Transverse colon (tissue), 4 donors: Measurements from ENCODE around the gene LYPD3. TPM values are rescaled to one million over a fixed set of nuclear protein-coding genes. Genes with fewer than 3 reads are reported as not detected.

Source experiments
- DNase-seq: peaks from one replicate; pipeline ENCODE4 v3.0.0-alpha.2; 2019
- H3K27ac ChIP-seq, 4 donors: fragments of 200-600 bp; sonication (generic); 2 replicates each; pipeline ENCODE4 v1.5.1; 2016 to 2018; ENCODE audit warnings: inconsistent platforms in 4 of 4
- H3K27me3 ChIP-seq: fragments of 200-600 bp; sonication (generic); 2 replicates; pipeline ENCODE4 v1.5.1; 2017; ENCODE audit warnings: inconsistent platforms
- H3K36me3 ChIP-seq, 4 donors: fragments of 200-600 bp; sonication (generic); 2 replicates each; pipeline ENCODE4 v1.5.1; 2017 to 2019; ENCODE audit warnings: inconsistent platforms in 4 of 4
- H3K4me1 ChIP-seq, 4 donors: fragments of 200-600 bp; sonication (generic); 2 replicates each; pipeline ENCODE4 v1.5.1; 2017 to 2020; ENCODE audit warnings: inconsistent platforms in 4 of 4
- H3K4me3 ChIP-seq, 4 donors: fragments of 200-600 bp; sonication (generic); 1 replicate in 1 of 4; 2 replicates in 3 of 4; pipeline versions ENCODE4 v1.5.1 to v1.6.1; 2017 to 2019; ENCODE audit warnings: inconsistent platforms in 4 of 4
- H3K9me3 ChIP-seq, 2 donors: fragments of 200-600 bp; sonication (generic); 2 replicates each; pipeline ENCODE4 v1.5.1; 2017 to 2019; ENCODE audit warnings: inconsistent platforms in 2 of 2
- CTCF ChIP-seq, 5 experiments: fragments of 200-600 bp in 3 of 5; fragments of 450-650 bp in 2 of 5; sonication (generic) in 3 of 5; IDR thresholded peaks; 1 replicate in 2 of 5; 2 replicates in 3 of 5; pipeline ENCODE4 v1.5.1; 2016 to 2017; ENCODE audit warnings: antibody characterized with exemption in 5 of 5, inconsistent platforms in 3 of 5, mild to moderate bottlenecking in 2 of 5, moderate library complexity in 1 of 5
- EP300 ChIP-seq: sonication (generic); formaldehyde crosslinking; IDR thresholded peaks from one replicate; pipeline ENCODE4 v1.6.1; 2017; ENCODE audit warnings: antibody characterized with exemption, low read depth
- POLR2A ChIP-seq: fragments of 450-650 bp; IDR thresholded peaks from one replicate; pipeline ENCODE4 v1.6.1; 2016; ENCODE audit warnings: antibody characterized with exemption, mild to moderate bottlenecking, moderate library complexity
- POLR2AphosphoS5 ChIP-seq, 3 donors: sonication (generic); formaldehyde crosslinking; IDR thresholded peaks; one replicate each; pipeline ENCODE4 v1.6.1; 2016; ENCODE audit warnings: antibody characterized with exemption in 3 of 3
- WGBS, 2 donors: methylation state at CpG; one replicate each; pipeline ENCODE4 v1.1.5; 2018; ENCODE audit warnings: low coverage in 1 of 2; 5-methylcytosine and 5-hydroxymethylcytosine counted together
- in situ Hi-C, 4 donors: fragments of 200-750 bp; cut with MboI; loops; one replicate each; pipeline versions ENCODE4 v1.15.0 to v1.15.1; 2017; ENCODE audit warnings: low sequenced_read_pairs in 3 of 4, low pct_ligation_motif_present in 1 of 4, low pct_unique_long_range_greater_than_20kb in 1 of 4
- intact Hi-C: fragments of 100-400 bp; cut with DNase I; formaldehyde crosslinking; loops from one replicate; pipeline ENCODE4 v1.15.1; 2023; ENCODE audit warnings: low total_unique reads
- total RNA-seq, 4 donors: library from RNA; depleted of rRNA; stranded (reverse); fragments of >200 nt; gene quantifications; one replicate each; pipeline ENCODE4 v1.1.0, GENCODE V29; 2016

Gene LYPD3
- total RNA-seq, 4 donors from 2014 or later, result 2.2 TPM; not detected in 3

- H3K27me3 ChIP-seq, result no peaks in the 10 kb centered on the region
- no peaks in the 10 kb centered on the region for H3K9me3 ChIP-seq
- DNase-seq, result no peak
- in situ Hi-C loops (loop anchor here in 2 of 4 donors (10.0 to 25.0 kb wide), 2 partner anchors 73 to 371 kb away; partner anchors contain the start of gene LYPD5 (in 1 of the 2)), intact Hi-C loops (no loop called here)
- no peaks in the 10 kb centered on the region for H3K36me3 ChIP-seq
- TF ChIP-seq POLR2A, result no peak
- TF ChIP-seq EP300, result no peak
- no peak for TF ChIP-seq CTCF (IDR thresholded peaks at IDR 0.05)
- TF ChIP-seq POLR2AphosphoS5 (IDR thresholded peaks at IDR 0.05), result no peak
- whole genome bisulfite sequencing, 2 donors, result 51 to 52% methylated on average over 3 of the region's 3 CpGs
- no peak overlapping the region for H3K27ac ChIP-seq
- no peak overlapping the region for H3K4me3 ChIP-seq
- H3K4me1 ChIP-seq, result peaks cover 8 to 20% (median 10%) of the 10 kb centered on the region in 4 donors
These were observed 23.7 kb downstream of the LYPD3 start for GRCh38 chr19:43441716-43442115.

DNA sequence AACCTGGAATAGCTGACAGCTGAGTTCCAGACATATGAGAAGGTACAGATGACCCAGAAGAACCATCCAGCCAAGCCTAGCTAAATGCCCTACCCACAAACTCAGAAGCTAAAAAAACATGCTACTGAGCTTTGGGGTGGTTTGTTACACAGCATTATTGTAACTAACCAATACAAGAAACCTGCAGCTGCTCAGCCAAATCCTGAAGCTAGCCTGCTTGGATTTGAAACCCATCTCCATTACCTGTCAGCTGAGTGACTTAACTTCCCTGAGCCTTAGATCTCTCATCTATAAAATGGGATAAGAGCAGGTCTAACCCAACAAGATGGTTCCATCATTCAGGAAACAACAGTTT, 25.7 kb downstream of the LYPD3 start:
- DNase-seq, result no peak
- Histone ChIP-seq H3K27me3 (no peaks in the 10 kb centered on the region), H3K36me3 (no peaks in the 10 kb centered on the region), H3K4me1 (peaks cover 8 to 20% (median 10%) of the 10 kb centered on the region in 4 donors), H3K9me3 (no peaks in the 10 kb centered on the region), H3K4me3 (no peak overlapping the region), H3K27ac (no peak overlapping the region)
- TF ChIP-seq CTCF (IDR thresholded peaks at IDR 0.05) (no peak), EP300 (no peak), POLR2AphosphoS5 (IDR thresholded peaks at IDR 0.05) (no peak), POLR2A (no peak)
- in situ Hi-C loops (loop anchor here in 2 of 4 donors (10.0 to 25.0 kb wide), 2 partner anchors 75 to 373 kb away; partner anchors contain the start of gene LYPD5 (in 1 of the 2)), intact Hi-C loops (no loop called here)

DNA sequence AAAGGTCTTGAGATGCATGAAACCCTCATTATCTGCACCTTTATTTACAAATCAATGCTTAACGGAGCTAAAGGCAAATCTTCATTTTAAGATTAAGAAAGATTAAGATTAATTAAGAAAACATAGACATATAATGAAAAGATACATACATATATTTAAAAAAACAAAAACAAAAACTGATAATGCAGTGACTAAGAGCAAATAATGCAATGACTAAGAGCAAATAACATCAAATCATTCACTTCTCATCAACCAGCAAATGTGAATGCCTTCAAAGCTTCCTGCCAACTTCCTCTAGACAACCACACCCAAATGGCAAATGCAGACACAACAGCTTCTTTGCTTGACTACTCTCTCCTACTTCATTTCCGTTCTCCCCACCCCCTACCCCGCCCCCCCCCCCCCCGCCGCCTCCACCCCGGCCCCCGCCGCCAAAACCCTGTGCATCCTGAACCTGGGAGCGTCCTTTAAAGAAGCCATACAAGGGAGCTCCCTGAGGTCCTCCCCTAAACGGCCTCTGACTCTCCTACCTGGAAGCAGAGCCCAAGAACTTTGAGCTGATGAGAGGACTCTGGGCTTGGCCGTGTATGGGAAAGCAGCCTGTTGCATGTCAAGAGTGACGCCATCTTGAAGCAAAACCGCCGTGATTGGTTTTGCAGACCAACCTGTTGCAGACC, 26.2 kb downstream of the LYPD3 start:
- intact Hi-C loops, result no loop called here
- Histone ChIP-seq H3K4me1 (peaks cover 8 to 20% (median 10%) of the 10 kb centered on the region in 4 donors), H3K27ac (peak overlapping the region in 3 of 4 donors; percentile 8 to 41 (median 23)), H3K27me3 (no peaks in the 10 kb centered on the region), H3K9me3 (no peaks in the 10 kb centered on the region), H3K36me3 (no peaks in the 10 kb centered on the region), H3K4me3 (no peak overlapping the region)
- no peak for DNase-seq
- in situ Hi-C loops, result loop anchor here in 1 of 4 donors (25.0 kb wide), 1 partner anchor 373 kb away; the partner anchor contains the start of gene LYPD5
- no peak for TF ChIP-seq EP300
- TF ChIP-seq POLR2A, result no peak
- no peak for TF ChIP-seq POLR2AphosphoS5 (IDR thresholded peaks at IDR 0.05)
- TF ChIP-seq CTCF (IDR thresholded peaks at IDR 0.05), result no peak
- WGBS, 2 donors, result 14 to 31% methylated on average over 1 to 12 of the region's 14 CpGs

DNA sequence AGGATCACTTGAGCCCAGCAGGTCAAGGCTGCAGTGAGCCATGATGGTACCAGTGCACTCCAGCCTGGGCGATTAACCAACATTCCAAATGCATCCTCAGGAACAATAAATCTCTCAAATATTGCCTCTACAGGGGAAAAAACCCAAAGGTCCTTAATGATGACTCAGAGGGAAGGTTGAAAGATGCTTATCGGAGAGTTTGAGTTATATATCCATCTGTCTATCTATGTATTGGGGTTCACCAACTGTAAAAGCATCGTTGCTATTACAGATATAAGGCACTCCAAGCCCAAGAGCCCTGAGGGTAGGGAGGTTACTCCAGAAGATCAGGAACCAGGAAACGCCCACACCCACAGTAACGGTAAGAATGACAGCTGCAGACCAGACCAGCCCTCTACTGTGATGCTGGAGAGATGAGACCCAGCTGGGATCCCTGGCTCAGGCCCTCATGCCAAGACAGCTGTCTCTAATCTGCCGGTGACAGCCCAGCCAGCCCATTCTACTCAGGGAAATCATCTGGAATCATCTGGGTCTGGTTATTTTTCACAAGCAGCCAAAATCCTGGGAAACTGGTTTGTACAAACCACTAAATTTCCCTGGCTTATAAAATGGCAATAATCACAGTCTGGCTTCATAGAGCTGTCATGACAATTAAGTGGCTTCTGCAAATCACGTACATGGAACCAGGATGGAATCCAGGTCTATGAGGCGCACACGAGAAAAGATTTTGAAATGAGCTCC, 26.9 kb downstream of the LYPD3 start:
- Histone ChIP-seq H3K36me3 (no peaks in the 10 kb centered on the region), H3K4me1 (peaks cover 8 to 20% (median 10%) of the 10 kb centered on the region in 4 donors), H3K27ac (peak overlapping the region in 3 of 4 donors; percentile 8 to 41 (median 23)), H3K27me3 (no peaks in the 10 kb centered on the region), H3K4me3 (no peak overlapping the region), H3K9me3 (no peaks in the 10 kb centered on the region)
- in situ Hi-C loops (loop anchor here in 1 of 4 donors (25.0 kb wide), 1 partner anchor 374 kb away; the partner anchor contains the start of gene LYPD5), intact Hi-C loops (no loop called here)
- 24 to 32% methylated on average over 5 to 9 of the region's 9 CpGs for WGBS, 2 donors
- peak; percentile 45 for DNase-seq
- TF ChIP-seq CTCF (IDR thresholded peaks at IDR 0.05), result no peak
- peak; percentile 77 to 93 (median 91) for TF ChIP-seq POLR2AphosphoS5 (IDR thresholded peaks at IDR 0.05)
- TF ChIP-seq POLR2A, result no peak
- TF ChIP-seq EP300, result no peak
